Astrocyte of the cerebellum (primary cell): ENCODE data around the gene SIGLEC6.

Experiments used
- DNase-seq: peaks from one replicate; pipeline ENCODE4 v3.0.0-alpha.2; 2011; ENCODE audit warnings: low read depth
- H3K4me3 ChIP-seq: 2 replicates; pipeline ENCODE4 v1.5.1; 2011; ENCODE audit warnings: mild to moderate bottlenecking, low read depth, low read length, moderate library complexity
- in situ Hi-C: cut with HindIII; loops from 2 replicates; pipeline ENCODE4 v1.10.0; 2017; ENCODE audit warnings: low sequenced_read_pairs
- TF ChIP-seq, protein P1 (sequence below): IDR thresholded peaks from 2 replicates; pipeline ENCODE4 v1.5.1; 2012; ENCODE audit warnings: low read length, low read depth, moderate library complexity, mild to moderate bottlenecking; ENCODE audit errors: missing control alignments

SIGLEC6 gene

DNA sequence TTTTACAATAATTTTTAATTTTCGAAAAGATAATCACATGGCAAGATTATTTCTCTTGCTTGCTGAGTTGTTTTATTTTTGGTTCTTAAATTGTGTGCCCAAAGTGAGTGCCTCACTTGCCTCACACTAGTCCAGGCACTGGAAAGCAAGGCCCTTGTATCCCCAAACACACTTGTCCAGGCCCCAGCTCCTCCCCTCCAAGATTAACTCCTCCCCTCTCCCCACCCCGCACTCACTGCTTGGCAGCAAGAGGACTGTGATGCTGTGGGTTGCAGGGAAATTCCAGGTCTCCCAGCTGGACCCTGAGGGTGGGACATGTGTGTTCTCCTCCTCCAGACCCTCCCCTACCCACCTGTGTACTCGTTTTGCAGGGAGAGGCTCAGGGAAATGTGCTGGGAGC is 33.8 kb downstream of the SIGLEC6 start:
- H3K4me3 ChIP-seq, result no peak overlapping the region
- in situ Hi-C loops, result no loop called here
- TF ChIP-seq, protein P1, sequence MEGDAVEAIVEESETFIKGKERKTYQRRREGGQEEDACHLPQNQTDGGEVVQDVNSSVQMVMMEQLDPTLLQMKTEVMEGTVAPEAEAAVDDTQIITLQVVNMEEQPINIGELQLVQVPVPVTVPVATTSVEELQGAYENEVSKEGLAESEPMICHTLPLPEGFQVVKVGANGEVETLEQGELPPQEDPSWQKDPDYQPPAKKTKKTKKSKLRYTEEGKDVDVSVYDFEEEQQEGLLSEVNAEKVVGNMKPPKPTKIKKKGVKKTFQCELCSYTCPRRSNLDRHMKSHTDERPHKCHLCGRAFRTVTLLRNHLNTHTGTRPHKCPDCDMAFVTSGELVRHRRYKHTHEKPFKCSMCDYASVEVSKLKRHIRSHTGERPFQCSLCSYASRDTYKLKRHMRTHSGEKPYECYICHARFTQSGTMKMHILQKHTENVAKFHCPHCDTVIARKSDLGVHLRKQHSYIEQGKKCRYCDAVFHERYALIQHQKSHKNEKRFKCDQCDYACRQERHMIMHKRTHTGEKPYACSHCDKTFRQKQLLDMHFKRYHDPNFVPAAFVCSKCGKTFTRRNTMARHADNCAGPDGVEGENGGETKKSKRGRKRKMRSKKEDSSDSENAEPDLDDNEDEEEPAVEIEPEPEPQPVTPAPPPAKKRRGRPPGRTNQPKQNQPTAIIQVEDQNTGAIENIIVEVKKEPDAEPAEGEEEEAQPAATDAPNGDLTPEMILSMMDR, result no peak
- no peak for DNase-seq

DNA sequence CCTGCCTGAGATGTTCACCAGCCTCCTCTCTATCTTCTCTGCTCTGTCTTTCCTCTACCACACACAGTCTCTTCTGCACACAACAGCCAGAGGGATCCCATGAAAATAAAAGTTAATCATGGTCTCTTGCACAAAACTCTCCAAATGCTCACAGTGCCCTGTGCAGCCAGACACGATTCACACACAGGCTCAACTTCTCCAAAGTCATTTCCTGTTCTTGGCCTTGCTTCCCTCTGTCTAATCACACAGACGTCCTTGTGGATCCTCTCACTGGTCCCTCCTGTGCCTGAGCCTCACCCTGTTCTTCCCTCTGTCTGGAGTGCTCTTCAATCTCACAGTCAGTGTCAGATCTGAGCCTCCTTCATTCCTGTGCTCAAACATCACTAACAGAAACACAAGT is 37.7 kb downstream of the SIGLEC6 start:
- DNase-seq, result no peak
- TF ChIP-seq, protein P1, result no peak
- no peak overlapping the region for H3K4me3 ChIP-seq
- in situ Hi-C loops, result no loop called here

DNA sequence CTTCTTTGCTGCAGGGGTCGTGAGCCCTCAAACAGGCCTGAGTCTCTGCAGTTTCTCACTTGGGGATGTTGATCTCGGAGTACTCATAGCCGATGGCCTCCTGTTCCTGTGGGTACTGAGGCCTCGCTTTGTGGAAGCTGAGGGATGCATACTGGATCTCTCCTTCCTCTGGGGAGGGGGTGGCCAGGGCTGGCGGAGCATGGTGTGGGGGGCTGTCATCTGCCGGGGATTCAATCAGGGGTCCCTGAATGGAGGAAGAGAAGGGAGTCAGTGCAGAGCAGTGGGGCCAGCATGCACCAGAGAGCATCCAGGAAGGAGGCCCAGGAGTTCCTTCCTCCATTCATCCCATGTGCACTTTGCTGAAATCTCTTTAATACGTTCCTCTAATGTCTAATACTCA is 39.9 kb downstream of the SIGLEC6 start:
- H3K4me3 ChIP-seq, result no peak overlapping the region
- DNase-seq, result no peak
- in situ Hi-C loops, result no loop called here
- TF ChIP-seq, protein P1, result no peak

DNA sequence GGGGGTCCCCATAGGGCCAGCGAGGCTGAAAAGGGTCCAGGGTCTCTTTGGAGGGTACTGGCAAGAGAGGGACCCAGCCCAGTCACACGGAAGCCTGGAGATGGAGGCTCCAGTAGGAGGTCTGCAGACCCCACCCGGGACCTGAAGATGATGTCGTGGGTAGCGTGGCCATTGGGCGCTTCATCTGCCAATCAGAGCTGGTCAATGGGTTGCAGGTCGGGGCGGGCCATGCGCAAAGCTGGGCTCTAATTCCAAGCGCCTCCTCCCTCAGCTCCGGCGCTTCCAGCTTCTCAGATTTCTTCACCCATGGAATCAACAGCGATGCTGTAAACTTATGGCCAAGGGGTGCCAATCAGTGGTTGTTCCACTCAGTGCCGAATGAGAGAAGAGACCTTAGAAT is 40.8 kb downstream of the SIGLEC6 start:
- DNase-seq, result no peak
- TF ChIP-seq, protein P1, result no peak
- in situ Hi-C loops, result no loop called here

DNA sequence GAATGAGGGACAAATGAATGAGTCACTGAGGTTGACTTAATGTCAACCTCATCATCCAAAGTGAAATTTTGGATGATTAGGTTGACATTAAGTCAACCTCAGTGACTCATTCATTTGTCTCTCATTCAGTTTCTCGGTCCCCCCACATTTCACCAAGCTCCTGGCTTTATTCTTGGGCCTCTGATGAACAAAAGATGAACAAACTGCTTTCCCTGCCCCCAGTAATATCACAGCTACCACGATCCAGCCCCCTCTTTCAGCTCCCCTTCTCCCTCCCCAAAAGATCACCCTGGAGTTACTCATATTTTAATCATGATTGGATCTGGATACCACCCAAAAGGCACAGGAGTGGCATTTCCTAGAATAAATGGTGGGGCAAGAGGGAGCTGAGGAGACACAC is 42.4 kb downstream of the SIGLEC6 start:
- in situ Hi-C loops, result no loop called here
- no peak for DNase-seq
- H3K4me3 ChIP-seq, result no peak overlapping the region
- TF ChIP-seq, protein P1, result no peak

More for the DNA sequence above, 40.8 kb downstream of the SIGLEC6 start:
- no peak overlapping the region for H3K4me3 ChIP-seq

DNA sequence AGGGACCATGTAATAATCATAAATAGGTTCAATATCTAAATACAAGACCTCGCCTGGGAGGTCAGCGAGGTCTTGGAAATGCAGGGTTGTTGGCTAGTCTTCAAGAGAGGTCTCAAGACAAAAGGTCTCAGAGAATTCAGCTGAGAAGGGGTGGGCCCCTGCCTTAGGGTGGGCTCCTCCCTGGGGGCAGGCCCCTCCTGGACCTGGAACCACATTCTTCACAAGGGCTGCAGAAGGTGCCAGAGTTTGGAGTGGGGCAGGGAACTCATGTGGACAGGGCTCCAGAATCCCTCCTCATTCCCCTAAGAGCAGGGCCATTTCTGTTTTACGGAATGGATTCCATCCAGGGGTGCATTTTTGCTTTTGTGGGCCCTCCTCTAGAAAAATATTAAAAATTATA is 43.0 kb downstream of the SIGLEC6 start:
- TF ChIP-seq, protein P1, result no peak
- DNase-seq, result no peak
- in situ Hi-C loops, result no loop called here
- H3K4me3 ChIP-seq, result no peak overlapping the region

DNA sequence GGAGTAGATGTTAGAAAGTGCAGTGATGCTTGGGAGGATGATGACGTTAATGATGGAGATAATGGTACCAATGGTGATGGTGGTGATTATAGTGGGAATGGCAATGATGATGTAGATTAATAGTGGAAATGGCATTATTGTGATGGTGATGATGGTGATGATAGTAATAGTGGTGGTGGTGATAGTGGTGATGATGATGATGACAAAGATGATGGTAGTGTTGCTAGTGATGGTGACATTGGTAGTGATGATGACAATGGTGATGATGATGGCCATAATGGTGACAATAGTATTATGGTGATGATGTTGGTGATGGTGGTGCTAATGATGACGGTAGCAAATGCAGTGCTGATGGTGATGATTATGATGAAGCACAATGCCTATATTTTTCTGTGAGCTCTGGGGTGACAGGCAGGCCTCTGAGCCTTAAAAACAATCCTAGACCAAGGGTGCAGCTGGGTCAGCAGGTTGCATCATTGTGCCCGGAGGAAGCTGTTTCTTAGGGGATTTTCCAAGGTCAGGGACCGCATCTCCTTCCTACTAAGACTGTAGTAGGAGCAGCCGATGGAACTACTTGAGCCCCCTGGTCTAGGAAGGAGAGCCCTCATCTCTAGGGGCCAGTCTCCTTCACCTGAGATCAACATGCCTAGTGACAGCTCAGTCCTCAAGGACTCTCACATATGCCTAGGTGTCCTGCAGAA is 45.4 kb downstream of the SIGLEC6 start:
- in situ Hi-C loops, result no loop called here
- no peak for DNase-seq
- TF ChIP-seq, protein P1, result no peak
- H3K4me3 ChIP-seq, result no peak overlapping the region
